HG03520 (cell line): ENCODE data around the gene ROCK2.

ENCODE experiments used
- ATAC-seq: cut with Tn5 transposase; IDR thresholded peaks from one replicate; pipeline ENCODE4 v1.9.1; 2021; ENCODE audit warnings: mild to moderate bottlenecking, moderate library complexity; ENCODE audit not compliant: unreplicated experiment

ROCK2 gene

DNA sequence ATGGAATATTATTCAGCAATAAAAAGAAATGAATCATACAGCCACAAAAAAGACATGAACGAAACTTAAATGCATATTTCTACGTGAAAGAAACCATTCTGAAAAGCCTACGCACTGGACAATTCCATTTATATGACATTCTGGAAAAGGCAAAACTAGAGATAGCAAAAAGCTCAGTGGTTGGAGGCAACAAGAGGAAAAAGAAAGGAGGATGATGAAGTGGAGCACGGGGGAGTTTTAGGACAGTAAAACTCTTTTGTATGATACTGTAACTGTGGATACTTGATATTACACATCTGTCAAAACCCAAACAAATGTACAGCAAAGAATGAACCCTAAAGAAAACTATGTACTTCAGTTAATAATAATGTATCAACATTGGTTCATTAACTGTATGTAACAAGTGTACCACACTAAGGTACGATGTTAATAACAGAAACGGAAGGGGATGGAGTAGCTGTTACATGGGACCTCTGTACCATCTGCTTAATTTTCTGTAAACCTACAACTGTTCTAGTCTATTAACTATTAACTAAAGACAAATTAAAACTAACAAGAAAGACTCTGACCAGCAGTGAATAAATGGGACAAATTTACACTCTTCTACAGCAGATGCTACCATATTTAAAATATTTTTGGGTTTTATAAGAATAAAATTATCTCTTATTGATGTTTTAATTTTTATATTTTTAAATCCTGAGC, 31.5 kb downstream of the ROCK2 start:
- ATAC-seq = no peak

DNA sequence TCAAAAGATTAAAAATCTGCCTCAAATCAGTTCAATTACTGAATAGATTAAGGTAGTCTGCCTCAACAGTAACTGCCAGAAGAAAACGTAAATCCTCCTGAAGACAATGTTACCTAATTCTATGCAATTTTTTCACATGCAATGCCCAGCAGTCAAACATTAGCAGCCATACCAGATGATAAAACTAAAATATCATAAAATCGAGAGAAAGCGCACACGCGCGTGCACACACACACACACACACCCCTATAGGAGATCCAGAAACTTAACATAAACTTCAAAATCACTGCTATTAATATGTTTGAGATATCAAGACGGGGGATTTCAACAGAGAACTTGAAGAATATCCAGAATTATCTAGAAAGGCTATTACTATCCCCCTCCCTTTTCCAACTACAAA, 32.9 kb downstream of the ROCK2 start:
- ATAC-seq = no peak

DNA sequence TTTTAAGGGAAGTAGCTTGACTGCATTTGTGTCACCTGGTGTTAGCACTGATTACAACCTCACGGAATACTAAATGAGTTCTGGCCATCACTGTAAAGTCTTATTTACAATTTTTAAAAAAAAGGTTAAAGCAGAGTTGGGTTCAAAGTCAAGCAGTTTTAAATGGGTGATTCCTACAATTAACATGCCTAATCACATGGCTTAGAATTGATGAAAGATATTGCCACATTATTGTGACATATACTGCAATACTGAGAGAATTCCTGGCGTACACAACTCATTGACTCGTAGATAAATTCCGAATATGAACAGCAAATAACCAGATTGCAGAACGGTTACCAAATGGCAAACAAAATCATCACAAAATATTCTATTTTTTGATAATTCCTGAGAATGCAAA, 34.2 kb downstream of the ROCK2 start:
- no peak for ATAC-seq

DNA sequence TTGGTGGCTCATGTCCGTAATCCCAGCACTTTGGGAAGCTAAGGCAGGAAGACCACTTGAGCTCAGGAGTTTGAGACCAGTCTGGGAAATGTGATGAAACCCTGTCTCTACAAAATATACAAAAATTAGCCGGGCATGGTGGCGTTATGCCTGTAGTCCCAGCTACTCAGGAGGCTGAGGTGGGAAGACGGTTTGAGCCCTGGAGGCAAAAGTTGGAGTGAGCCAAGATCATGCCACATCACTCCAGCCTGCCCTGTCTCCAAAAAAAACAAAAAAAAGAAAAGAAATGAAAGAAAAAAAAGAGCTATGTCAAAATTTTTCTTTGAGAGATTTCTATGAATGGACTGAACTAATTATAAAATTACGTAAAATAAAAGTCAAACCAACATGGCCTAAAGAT, 34.7 kb downstream of the ROCK2 start:
- no peak for ATAC-seq

DNA sequence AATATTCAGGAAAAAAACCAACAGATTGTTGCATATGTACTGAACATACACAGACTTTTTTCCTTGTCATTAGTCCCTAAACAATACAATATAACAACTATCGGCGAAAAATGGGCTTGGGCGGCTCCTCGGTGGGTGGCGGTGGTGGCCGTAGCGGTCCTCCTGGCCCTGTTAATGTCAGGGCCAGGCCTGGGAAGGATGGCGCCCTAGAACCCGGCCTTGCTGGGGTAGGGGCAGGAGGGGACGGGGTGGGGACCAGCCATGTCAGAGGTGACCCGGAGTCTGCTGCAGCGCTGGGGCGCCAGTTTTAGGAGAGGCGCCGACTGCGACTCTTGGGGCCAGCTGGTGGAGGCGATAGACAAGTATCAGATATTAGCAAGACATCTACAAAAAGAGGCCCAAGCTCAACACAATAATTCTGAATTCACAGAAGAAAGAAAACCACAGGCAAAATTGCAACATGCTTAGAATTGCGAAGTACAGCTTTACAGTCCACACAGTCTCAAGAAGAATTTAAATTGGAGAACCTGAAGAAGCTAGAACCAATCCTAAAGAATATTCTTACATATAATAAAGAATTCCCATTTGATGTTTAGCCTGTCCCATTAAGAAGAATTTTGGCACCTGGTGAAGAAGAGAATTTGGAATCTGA, 36.5 kb downstream of the ROCK2 start:
- ATAC-seq = no peak

DNA sequence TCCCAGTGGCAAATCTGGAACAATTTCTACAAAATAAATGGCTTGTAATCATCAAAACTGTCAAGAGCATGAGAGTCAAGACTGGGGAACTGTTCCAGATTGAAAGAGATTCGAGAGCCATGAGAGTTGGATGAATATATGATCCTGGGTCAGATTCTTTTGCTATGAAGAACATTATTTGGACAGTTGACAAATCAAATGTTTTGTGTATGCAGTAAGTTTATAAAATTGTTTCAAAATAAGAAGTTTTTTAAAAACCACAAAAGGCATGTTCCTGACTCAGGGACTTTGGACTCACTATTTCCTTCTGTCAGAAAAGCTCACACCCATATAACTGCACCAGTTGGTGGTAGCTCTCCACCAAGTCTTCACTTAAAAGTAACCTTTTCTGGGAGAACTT, 38.5 kb downstream of the ROCK2 start:
- ATAC-seq = no peak

DNA sequence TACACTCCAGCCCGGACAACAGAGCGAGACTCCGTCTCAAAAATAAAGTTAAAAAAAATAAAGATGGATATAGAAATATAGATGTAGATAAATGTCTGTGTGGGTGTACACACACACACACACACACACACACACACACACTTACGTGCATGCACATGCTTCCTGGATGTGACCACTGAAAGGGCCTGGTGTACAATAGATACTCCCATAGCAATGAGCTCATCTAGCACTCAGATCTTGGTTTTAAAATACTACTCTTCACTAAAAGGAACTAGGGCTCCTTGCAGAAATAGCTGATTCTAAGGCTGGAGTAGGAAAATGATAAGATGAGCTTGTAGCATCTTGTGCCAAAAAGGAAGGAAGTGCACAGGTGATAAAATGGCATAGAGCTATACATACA, 39.1 kb downstream of the ROCK2 start:
- ATAC-seq = no peak

DNA sequence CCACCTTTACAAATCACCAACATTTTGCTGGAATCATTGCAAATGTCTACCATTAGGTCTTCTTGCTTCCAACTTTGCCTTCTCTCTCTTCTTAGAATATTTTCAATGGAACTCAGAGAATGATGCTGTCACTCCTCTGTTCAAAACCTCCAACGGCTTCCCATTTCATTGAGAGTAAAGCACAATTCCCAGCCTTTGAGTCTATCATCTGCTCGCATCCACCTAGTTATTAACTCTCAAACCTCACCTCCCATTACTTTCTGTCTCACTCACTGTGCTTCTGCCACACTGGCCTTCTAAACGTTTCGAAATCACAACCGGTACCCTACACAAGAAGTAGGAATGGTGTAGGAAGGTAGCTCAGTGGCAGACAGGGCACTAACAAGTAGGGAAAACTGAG, 40.0 kb downstream of the ROCK2 start:
- ATAC-seq = no peak

DNA sequence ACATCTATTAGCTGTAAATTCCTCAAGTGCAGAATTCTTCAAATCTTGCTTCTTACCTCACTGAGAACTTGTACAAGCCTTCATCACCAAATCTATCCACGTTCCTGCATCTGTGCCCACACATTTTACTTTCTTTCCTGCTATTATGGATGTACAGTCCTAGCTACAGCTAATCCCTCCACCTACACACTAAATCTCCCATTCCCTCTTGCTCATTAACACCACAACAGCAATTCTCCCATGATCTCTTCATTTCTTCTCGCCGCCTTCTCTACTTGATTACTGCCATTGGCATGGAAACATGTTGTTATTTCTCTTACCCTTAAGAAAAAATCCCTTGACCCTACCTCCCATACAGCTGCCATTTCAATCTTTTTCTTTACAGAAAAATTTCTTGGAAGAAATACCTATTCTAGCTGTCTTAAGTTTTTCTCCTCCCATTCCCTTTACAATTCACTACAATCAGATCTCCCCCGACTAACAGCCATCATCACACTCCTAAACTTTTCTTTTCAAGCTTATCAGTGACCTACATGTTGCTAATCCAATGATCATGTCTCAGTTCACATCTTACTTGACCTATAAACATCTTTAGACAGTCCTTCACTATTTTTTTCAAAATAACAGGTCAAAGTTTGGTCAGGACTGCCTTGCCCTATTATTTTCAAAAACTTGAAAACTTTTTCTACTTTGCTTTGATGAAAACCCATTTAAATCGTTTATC, 41.0 kb downstream of the ROCK2 start:
- ATAC-seq = no peak

DNA sequence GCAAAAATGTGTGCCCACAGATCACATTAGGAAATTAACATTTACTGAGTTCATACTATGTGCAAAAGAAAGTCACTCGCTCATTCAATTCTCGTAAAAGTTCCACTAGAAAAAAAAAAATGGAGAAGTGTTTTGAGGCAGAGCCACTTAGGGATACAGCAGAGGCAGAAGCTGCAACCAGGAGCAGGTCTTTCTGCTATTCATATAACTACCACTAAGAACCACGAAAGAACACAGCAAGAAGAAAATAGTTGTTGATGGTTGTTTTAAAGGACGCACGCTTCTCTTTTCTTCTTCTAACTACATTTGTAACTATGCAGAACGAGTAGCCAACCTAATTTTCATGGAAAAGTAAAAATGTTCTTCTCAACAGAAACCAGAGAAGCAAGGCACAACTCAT, 45.0 kb downstream of the ROCK2 start:
- no peak for ATAC-seq

DNA sequence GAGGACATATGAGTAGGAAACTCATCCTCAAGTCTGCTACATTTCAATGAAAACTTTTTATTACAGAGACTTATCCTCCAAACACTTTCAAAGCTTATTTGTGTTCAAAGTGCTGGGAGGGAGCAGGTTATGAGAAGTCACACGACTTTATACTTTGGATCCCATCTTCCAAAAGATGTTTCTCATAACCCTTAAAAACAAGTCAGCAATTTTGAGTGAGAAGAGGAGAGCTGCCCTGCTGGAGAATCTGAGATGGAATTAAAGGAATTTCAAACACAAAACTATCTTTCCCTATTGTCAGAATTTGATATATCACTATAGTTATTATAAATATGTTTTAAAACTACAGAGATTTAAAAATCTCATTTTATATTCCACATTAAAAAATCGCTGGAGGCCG, 45.8 kb downstream of the ROCK2 start:
- no peak for ATAC-seq

DNA sequence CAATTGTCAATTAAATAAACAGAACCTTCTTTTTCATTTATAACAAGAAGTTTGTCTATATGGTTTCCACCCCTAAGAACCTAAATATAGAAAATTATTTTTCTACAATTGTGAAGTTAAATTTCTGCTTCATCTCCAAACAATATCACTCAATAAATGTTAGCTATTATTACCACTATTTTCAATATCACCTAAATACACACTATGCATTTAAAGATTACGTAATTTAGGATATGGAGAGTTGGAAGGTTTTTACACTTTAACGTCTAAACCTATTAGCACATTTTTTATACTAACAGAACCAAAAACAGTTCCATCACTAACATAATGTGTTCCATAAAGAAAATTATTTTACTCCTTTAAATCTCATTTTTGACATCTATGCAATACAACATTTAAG, 48.0 kb downstream of the ROCK2 start:
- no peak for ATAC-seq

DNA sequence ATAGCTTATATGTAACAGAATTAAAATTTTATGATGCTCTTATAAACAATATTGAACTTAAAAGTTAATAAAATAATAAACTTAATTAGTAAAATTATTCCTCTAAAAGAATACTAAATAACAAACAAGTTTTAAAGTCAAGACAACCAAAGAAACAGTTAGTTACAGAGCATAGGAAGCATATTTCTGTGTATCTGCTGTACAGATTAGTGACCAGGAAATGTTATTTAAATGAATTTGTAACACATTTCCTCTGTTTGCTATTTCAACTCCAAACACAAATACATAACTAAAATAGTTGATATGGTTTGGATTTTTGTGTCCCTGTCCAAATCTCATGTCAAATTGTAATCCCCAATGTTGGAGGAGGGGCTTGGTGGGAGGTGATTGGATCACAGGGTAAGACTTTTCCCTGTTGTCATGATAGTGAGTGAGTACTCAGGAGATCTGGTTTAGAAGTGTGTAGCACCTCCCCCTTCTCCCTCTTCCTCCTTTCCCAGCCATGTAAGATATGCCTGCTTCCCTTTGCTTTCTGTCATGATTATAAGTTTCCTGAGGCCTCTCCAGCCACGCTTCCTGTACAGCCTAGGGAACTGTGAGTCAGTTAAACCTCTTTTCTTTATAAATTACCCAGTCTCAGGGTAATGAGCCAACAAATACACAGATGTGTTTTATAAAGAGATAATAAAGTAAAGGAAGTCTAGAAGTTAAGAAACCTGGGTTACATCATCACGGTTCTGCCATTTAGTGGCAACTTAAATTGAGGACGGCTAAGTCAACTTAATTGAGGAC, 51.8 kb downstream of the ROCK2 start:
- no peak for ATAC-seq

DNA sequence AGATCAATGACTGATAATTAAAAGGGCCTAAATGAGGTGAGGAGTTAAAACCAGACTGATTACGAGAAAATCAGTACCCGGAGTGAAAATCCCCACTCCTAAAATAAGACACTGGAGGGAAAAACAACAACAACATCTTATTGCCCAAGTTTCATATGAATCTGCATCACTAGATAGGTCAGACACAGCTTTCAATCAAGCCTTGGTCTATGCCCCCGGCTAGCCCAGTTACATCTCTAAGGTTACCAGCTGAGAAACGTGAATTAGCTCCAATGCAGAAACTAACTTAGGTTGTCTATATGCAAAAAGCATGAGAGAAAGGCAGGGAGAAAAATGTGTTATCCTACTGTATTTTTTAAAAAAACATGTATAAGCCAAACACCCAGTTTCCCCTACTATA, 53.7 kb downstream of the ROCK2 start:
- no peak for ATAC-seq

DNA sequence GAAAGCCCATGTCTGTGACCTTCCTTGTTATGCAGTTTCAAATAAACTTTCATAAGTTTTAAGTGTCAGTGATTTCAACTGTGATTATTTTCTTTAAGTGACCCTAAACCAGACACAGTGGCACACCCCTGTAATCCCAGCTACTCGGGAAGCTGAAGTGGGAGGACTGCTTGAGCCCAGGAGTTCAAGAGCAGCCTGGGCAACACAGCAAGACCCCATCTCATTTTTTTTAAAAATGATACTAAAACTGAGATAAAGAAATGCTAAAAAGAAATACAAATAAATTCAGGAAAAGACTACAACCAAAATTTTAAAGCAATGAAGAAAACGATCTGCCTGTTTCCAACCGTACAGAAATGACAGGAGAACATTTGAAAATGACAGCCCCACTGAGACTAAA, 54.2 kb downstream of the ROCK2 start:
- no peak for ATAC-seq

DNA sequence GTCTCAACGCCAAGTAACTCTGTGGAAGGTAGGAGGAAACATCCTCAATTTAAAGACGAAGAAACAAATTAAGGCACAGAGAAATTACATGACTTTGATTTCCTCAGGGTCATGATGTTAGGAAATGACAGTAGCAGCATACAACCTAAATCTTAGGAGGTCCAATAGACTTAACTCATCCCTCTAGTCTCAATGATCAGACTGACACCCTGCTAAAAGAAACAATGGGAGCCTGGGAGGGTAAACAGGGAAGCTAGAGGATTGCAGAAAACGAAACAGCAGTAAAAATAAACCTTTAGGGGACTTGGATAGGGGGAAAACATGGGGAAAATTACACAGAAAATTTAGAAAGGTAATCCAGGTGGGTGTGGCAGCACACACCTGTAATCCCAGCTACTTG, 56.0 kb downstream of the ROCK2 start:
- no peak for ATAC-seq

DNA sequence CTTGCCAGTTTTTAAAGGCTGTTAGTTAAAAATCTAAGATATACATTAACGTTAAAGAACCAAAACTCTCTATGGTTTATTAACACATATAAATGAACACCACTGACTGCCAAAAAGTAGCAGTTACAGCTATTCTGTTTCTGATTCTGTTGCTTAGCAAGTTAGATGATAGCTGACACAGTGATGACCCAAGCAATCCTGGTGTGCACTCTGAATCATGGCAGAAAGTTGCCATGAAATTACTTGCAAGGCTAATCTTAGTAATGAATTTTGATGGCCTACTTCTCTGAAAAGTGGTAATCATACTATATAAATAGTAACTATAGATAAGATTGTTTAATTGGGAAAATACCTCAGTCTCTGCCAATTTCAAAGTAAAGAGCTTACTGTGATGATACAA, 57.7 kb downstream of the ROCK2 start:
- ATAC-seq = no peak

DNA sequence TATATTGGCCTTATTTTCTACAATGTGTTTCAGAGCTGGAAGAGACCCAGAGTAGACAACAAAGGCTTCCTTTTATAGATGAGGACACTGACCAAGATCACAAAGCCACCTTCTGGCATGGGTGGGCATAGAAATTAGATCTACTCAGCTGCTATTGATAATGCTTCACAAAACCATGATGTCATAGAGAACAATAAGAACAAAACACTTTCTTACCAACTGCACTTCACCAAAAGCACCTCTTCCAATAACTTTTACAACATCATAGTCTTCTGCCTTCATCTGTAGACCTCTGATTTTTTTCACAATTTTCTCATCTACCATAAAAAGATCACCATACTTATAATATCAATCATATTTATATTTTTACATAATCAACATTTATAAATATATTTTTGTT, 58.1 kb downstream of the ROCK2 start:
- ATAC-seq = no peak

DNA sequence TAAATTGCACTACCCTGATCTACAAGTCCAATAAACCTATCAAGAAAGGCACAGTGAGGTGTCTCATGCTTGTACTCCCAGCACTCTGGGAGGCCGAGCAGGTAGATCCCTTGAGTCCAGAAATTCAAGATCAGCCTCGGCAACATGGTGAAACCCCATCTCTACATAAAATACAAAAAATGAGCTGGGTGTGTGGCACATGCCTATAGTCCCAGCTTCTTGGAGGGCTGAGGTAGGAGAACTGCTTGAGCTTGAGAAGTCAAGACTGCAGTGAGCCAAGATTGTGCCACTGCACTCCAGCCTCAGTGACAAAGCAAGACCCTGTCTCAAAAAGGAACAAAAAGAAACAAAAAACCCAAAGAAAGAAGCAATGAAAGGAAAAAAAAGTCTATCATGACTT, 58.9 kb downstream of the ROCK2 start:
- no peak for ATAC-seq

DNA sequence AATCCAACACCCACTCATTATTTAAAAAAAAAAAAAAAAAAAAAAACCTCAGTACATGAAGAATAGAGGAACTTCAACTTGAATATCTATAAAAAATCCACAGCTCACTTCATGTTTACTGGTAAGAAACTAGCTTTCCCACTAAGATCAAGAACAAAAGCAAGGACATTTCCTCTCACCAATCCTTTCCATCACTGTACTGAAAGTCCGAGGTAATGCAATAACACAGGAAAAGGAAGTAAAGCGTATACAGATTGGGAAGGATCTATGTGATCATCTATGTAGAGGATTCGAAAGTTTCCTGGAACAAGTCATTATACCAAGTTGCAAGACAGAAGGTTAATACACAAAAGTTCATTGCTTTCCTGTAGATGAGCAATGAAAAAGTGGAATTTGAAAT, 63.2 kb downstream of the ROCK2 start:
- no peak for ATAC-seq

DNA sequence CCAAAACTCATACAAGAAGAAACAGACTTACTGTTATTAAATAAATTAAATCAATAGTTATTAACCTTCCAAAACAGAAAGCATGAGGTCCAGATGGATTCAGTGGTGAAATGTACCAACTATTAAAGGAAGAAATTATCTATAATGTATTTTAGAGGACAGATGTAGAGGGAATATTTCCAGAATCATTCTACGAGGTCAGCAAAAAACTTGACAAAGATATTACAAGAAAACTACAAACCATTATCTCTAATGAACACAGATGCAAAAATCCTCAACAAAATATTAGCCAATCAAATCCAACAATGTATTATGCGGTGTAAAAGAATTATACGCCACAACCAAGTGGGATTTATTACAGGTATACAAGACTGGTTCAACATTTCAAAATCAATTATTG, 63.7 kb downstream of the ROCK2 start:
- ATAC-seq = no peak

DNA sequence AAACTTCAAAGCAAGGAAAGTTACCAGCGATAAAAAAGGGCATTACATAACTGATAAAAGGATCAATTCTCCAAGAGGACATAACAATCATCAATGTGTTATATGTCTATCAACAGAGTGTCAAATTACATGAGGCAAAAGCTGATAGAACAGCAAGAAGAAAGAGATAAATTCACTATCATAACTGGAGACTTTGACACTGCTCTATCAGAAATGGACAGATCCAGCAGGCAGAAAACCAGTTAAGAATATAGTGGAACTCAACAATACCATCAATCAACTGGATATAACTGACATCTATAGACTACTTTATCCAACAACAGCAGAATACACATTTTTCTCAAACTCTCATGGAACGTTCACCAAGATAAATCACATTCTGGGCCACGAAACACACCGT, 65.0 kb downstream of the ROCK2 start:
- ATAC-seq = no peak
